Right kidney (tissue), 9 donors: ENCODE measurements around the gene MRPS16.
A peak's percentile ranks its signal among the peaks of the same experiment; 100 is the strongest.
"Not testable (repeated sequence)": the region's sequence is repeated elsewhere in the genome, so short reads cannot be mapped to it uniquely, and the experiment has no call there.

ENCODE experiments used
- DNase-seq: peaks from one replicate; pipeline ENCODE4 v3.0.0-alpha.2; 2016
- long read RNA-seq, 8 donors: transcript quantifications; one replicate each; lab custom pipeline, GENCODE V29; 2026

MRPS16 gene
- long read RNA-seq, donor 1, transcript MRPS16-202 (3 exons, 2,634 nt) = major isoform, 58 of 63 reads
- long read RNA-seq, donor 1, partial matches to known transcripts = 0 of 63 reads
- long read RNA-seq, donor 1, other reads (novel, unspliced or antisense) = 0 of 63 reads
- long read RNA-seq, donor 2, transcript MRPS16-202 (3 exons, 2,634 nt) = major isoform, 54 of 61 reads
- long read RNA-seq, donor 2, partial matches to known transcripts = 0 of 61 reads
- long read RNA-seq, donor 2, other reads (novel, unspliced or antisense) = 0 of 61 reads
- long read RNA-seq, donor 3, transcript MRPS16-202 (3 exons, 2,634 nt) = major isoform, 21 of 30 reads
- long read RNA-seq, donor 3, partial matches to known transcripts = 7 of 30 reads
- long read RNA-seq, donor 3, other reads (novel, unspliced or antisense) = 0 of 30 reads
- long read RNA-seq, donor 4, transcript MRPS16-202 (3 exons, 2,634 nt) = major isoform, 35 of 44 reads
- long read RNA-seq, donor 4, partial matches to known transcripts = 5 of 44 reads
- long read RNA-seq, donor 4, other reads (novel, unspliced or antisense) = 0 of 44 reads
- long read RNA-seq, donor 5, transcript MRPS16-202 (3 exons, 2,634 nt) = major isoform, 59 of 63 reads
- long read RNA-seq, donor 5, partial matches to known transcripts = 0 of 63 reads
- long read RNA-seq, donor 5, other reads (novel, unspliced or antisense) = 0 of 63 reads
- long read RNA-seq, donor 6, transcript MRPS16-202 (3 exons, 2,634 nt) = major isoform, 45 of 56 reads
- long read RNA-seq, donor 6, partial matches to known transcripts = 8 of 56 reads
- long read RNA-seq, donor 6, other reads (novel, unspliced or antisense) = 0 of 56 reads
- long read RNA-seq, donor 7, transcript MRPS16-202 (3 exons, 2,634 nt) = major isoform, 56 of 76 reads
- long read RNA-seq, donor 7, partial matches to known transcripts = 16 of 76 reads
- long read RNA-seq, donor 7, other reads (novel, unspliced or antisense) = 0 of 76 reads
- long read RNA-seq, donor 8, transcript MRPS16-202 (3 exons, 2,634 nt) = major isoform, 43 of 60 reads
- long read RNA-seq, donor 8, partial matches to known transcripts = 11 of 60 reads
- long read RNA-seq, donor 8, other reads (novel, unspliced or antisense) = 0 of 60 reads

GRCh38 chr10:73252445-73253224 lies at the start of gene MRPS16:
Gene MRPS16, minus strand, starts transcription at chr10:73252644. Its CDS starts 162 bp downstream, at chr10:73252482.
- peak; percentile 88 for DNase-seq

- no peak for DNase-seq
Observed at GRCh38 chr10:73296946-73297345, 44.5 kb upstream of the MRPS16 start.

DNA sequence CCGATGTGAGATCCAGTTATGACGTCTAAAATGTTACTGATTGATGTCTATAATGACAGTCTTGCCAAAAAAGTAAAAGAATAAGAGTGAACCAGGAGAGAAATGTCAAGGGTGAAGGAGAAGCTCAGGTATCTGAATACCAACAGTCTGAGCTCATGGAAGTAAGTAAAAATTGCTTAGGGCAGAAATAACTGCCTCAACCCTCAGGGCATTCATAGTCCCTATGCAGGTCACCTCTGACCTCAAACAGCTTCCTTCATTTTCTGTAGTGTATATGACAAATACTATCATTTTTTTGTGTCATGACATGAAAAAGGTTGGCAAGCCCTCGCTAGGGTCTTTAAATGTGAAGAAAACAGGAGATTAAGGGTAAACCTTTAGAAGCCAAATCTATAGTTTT lies 41.0 kb upstream of the MRPS16 start:
- no peak for DNase-seq

DNA sequence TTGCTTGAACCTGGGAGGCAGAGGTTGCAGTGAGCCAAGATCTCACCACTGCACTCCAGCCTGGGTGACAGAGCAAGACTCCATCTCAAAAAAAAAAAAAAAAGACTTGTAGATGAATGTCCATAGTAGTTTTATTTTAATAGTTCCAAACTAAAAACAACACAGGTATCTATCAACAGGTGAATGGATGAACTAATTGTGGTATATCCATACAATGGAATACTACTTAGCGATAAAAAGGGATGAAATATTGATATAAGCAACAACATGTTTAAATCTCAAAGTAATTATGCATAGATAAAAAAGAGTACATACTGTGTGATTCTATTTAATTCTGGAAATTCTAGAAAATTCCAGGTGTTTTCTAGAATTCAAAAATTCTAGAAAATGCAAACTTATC lies 37.5 kb upstream of the MRPS16 start:
- DNase-seq = no peak

GRCh38 chr10:73287441-73287840 lies 35.0 kb upstream of the MRPS16 start:
- DNase-seq = no peak

DNA sequence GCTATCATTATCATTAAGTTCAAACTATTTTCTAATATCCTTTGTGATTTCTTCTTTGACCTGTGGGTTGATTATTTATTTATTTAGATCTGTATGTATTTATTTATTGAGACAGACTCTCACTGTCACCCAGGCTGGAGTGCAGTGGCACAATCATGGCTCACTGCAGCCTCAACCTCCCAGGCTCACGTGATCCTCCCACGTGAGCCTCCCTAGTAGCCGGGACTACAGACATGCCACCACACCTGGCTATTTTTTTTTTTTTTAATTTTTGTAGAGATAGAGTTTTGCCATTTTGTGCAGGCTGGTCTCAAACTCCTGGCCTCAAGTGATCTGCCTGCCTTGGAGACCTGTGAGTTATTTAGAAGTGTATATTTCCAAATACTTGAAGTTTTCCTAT lies 28.7 kb upstream of the MRPS16 start:
- DNase-seq = no peak

DNA sequence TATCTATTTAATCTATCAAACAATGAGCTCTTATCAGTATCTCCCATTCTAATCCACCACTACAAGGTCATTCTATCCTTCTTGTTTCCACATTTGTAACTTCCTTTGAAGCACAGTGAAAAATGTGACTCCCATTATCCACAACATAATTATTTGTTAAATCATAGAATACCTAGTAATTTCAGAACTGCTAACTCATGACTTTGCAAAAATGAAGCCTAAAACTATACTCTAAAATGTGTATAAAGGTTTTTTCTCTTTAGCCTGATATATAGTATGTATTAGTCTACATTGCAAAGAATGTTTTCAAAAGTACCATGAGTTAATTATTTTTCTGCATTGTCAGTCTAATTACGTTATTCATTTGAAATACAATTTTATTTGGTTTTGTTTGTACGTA lies 12.0 kb upstream of the MRPS16 start:
- DNase-seq = no peak

GRCh38 chr10:73263693-73264347 lies 11.4 kb upstream of the MRPS16 start:
- no peak for DNase-seq

- DNase-seq = no peak
Observed at GRCh38 chr10:73262880-73263555, 10.6 kb upstream of the MRPS16 start.

- DNase-seq = no peak
Observed at GRCh38 chr10:73262105-73262730, 9.8 kb upstream of the MRPS16 start.

DNA sequence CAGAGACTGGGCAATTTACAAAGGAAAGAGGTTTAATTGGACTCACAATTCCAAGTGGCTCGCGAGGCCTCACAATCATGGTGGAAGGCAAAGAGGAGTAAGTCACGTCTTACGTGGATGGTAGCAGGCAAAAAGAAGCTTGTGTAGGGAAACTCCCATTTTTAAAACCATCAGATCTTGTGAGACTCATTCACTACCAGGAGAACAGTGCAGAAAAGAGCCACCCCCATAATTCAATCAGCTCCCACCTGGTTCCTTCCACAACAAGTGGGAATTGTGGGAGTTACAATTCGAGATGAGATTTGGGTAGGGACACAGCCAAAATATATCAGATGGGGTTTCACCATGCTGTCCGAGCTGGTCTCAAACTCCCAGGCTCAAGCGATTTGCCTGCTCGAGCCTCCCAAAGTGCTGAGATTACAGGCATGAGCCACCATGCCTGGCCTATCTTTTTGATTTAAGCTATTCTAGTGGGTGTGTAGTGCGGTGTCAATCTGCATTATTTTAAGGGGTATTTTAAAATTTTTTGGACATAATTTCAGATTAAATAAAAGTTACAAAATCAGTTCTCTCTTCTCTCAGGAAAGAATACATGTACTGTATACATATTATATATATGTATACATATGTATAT lies 9.0 kb upstream of the MRPS16 start:
- no peak for DNase-seq

DNA sequence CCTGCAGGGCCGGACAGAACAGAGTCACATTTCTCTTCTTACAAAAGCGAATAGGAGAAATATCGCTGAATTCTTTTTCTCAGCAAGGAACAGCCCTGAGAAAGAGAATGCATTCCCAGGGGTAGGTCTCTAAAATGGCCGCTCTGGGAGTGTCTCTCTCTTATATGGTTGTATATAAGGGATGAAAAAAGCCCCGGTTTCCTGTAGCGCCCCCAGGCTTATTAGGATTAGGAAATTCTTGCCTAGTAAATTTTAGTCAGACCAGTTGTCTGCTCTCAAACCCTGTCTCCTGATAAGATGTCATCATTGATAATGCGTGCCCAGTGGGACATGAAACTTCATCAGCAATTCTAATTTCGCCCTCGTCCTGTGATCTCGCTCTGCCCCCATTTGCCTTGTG lies 6.2 kb upstream of the MRPS16 start:
- not testable (repeated sequence) for DNase-seq

DNA sequence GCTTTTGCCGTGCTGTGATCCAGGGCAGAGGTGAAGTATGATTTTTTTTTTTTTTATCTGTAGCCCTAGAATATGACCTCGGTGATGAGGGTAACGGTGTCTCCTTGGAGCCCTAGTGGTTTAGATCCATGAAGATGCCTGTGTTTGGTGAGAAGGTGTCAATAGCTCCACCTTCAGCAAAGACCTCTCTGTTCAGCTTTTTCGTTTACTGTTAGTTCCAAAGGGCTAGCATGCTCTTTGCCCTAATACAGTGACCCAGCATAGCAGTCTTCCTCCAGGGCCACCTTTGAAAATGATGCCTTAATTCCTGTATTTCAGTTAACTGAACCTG lies 746 bp upstream of the MRPS16 start:
- no peak for DNase-seq

DNA sequence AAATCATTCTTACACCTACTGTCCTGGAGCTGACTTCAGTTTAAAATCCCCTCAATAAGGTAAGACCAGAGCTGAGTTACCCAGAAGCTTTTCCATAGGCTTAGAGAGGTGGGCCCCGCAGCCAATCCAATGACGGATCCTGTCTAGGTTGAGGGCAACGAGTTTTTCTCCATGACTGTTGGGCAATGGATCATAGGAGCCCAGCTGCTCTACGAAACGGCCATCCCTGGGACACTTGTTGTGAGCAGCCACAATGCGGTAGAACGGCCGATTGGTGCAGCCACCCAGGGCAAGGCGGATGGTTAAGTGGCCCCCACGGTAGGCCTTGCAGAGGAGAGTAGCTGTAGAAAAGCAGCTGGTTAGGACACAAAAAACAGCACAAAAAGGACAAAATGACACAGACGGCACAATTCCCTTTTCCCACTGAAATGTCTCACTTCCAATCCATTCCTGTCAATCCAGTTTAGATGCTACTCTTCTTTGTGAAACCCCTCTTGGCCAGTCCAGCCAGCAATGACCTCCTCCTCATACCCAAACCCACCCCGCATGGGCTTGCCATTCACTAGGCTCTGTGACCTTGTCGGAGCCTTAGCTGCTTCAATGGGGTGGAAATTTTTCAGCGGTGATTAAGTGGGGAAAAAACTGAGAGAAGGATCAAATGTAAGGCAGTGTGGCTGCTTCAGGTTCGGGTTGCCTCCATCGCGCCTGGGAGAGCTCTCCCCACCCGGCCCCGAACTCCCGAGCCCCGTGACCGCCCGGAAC lies 580 bp downstream of the MRPS16 start:
- DNase-seq = no peak

GRCh38 chr10:73248259-73248724 lies 4.2 kb downstream of the MRPS16 start:
- no peak for DNase-seq

- DNase-seq = no peak
Observed at GRCh38 chr10:73247509-73248258, 4.8 kb downstream of the MRPS16 start.

DNA sequence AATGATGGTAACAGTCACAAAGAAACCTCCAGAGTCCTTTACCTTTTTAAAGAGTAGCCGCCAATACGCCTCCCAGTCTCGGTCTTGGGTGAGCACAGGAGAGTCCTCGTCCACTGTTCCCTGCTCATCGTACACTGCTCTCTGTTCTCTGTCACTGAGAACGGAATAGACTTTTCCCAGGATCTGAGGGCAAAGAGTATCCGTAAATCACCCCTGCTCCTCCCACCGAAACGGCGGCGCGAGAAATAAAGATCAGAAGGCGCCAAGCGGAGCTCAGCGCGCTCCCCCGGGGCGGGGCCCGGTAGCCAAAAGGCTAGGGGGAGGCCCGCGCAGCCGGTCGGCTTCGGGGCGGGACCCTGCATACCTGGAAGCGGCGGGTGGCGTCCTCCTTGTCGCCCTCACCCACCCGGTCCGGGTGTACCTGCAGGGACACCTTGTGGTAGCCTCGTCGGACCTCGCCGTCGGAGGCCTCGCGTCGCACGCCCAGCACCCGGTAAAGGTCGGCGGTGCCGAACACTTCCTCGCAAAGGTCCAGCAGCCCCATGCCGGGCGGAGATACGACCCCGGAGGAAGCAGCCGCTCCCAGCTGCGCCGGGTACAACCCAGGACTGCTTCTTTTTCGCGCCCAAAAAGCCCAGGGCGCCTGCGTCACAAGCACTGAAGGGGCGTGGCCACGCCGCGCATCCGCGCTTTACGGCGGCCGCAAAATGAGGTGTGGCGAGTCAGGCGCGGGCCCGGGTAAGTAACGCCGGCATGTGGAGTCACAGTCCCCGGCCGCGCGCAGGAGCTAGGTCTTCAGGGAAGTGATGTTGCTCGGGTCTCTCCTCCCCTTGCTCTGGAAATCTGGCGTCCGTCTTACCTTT lies 5.6 kb downstream of the MRPS16 start, which contains the start of gene DNAJC9:
Gene DNAJC9, minus strand, starts transcription at position 610 of the 863 bp plus-strand sequence. Its CDS starts 66 bp downstream, at position 544.
- peak; percentile 94 for DNase-seq
